Suprapubic skin (tissue), 4 donors: ENCODE data around the gene SPO11.

ENCODE experiments used
- EP300 ChIP-seq: sonication (generic); formaldehyde crosslinking; IDR thresholded peaks from one replicate; pipeline ENCODE4 v1.6.1; 2017; ENCODE audit warnings: antibody characterized with exemption
- POLR2A ChIP-seq, 2 donors: fragments of 450-650 bp; IDR thresholded peaks; one replicate each; pipeline ENCODE4 v1.6.1; 2017; ENCODE audit warnings: antibody characterized with exemption in 2 of 2, mild to moderate bottlenecking in 2 of 2, moderate library complexity in 2 of 2
- POLR2AphosphoS5 ChIP-seq, 3 donors: sonication (generic); formaldehyde crosslinking; IDR thresholded peaks; one replicate each; pipeline ENCODE4 v1.6.1; 2017; ENCODE audit warnings: antibody characterized with exemption in 3 of 3
- TF ChIP-seq, protein P1 (sequence below), 2 donors: fragments of 200-600 bp in 1 of 2; fragments of 450-650 bp in 1 of 2; sonication (generic) in 1 of 2; IDR thresholded peaks; one replicate each; pipeline ENCODE4 v1.5.1; 2016 to 2019; ENCODE audit warnings: antibody characterized with exemption in 2 of 2, mild to moderate bottlenecking in 1 of 2, moderate library complexity in 1 of 2

DNA sequence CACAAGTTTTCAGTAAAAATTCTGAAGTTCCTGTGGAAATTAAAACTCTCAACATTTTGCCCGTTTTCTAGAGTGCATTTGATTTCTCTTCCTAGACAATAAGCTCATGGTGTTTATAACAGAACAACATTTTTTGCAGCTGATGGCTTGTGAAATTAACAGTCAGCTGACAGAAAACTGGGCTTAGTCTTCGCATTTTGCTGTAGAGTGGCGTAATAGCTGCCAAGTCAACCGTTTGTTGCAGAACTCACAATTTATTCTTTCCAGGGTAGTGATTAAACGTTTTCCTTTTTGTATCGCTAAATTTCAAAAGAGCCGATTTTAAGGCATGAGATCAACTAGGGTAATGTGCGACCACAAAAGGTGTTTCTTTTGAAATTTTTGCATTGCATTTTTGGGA, 1.4 kb downstream of the SPO11 start:
- TF ChIP-seq, protein P1, sequence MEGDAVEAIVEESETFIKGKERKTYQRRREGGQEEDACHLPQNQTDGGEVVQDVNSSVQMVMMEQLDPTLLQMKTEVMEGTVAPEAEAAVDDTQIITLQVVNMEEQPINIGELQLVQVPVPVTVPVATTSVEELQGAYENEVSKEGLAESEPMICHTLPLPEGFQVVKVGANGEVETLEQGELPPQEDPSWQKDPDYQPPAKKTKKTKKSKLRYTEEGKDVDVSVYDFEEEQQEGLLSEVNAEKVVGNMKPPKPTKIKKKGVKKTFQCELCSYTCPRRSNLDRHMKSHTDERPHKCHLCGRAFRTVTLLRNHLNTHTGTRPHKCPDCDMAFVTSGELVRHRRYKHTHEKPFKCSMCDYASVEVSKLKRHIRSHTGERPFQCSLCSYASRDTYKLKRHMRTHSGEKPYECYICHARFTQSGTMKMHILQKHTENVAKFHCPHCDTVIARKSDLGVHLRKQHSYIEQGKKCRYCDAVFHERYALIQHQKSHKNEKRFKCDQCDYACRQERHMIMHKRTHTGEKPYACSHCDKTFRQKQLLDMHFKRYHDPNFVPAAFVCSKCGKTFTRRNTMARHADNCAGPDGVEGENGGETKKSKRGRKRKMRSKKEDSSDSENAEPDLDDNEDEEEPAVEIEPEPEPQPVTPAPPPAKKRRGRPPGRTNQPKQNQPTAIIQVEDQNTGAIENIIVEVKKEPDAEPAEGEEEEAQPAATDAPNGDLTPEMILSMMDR (IDR thresholded peaks at IDR 0.05), result no peak
- no peak for TF ChIP-seq EP300
- TF ChIP-seq POLR2A (IDR thresholded peaks at IDR 0.05), result no peak
- no peak for TF ChIP-seq POLR2AphosphoS5 (IDR thresholded peaks at IDR 0.05)
